IMR-90 (cell line): ENCODE data around the gene NAV1. TPM values are rescaled to one million over a fixed set of nuclear protein-coding genes. Genes with fewer than 3 reads are reported as not detected.

Experiments
- ATAC-seq: fragments of 200-7000 bp; cut with Tn5 transposase; 2 replicates; pipeline ENCODE4 v1.9.1; 2020; ENCODE audit warnings: low read depth, mild to moderate bottlenecking, moderate library complexity
- BruUV-seq: library from RNA; stranded (reverse); fragments of 400-500 nt; replicated peaks from 2 replicates; lab custom pipeline; 2021; lab: Mats Ljungman, UMichigan
- CTCF ChIA-PET: fragments of 300-600 bp; formaldehyde crosslinking; extraction: SDS; loops from one replicate; lab custom pipeline; 2021; ENCODE audit warnings: antibody characterized with exemption; lab: Yijun Ruan, JAX
- POLR2A ChIA-PET: fragments of 300-600 bp; sonication (Branson Sonifier 250); formaldehyde crosslinking; loops from one replicate; lab custom pipeline; 2022; ENCODE audit warnings: antibody characterized with exemption; ENCODE audit not compliant: unreplicated experiment; lab: Charles Lee
- DNase-seq: peaks from one replicate; pipeline ENCODE4 v3.0.0; 2013
- H2AFZ ChIP-seq: replicated peaks from 2 replicates; pipeline ENCODE3; 2013; ENCODE audit warnings: low read length, mild to moderate bottlenecking; ENCODE audit not compliant: poor library complexity
- H2AK5ac ChIP-seq: 2 replicates; pipeline ENCODE4 v1.6.1; 2013; ENCODE audit warnings: low read depth, low read length, inconsistent platforms
- H2AK9ac ChIP-seq: replicated peaks from 2 replicates; pipeline ENCODE3; 2013; ENCODE audit warnings: mild to moderate bottlenecking, low read depth, low read length, moderate library complexity; ENCODE audit not compliant: poor library complexity
- H2BK120ac ChIP-seq: 2 replicates; pipeline ENCODE4 v1.6.1; 2013; ENCODE audit warnings: low read depth, low read length, inconsistent platforms
- H2BK15ac ChIP-seq: 3 replicates; pipeline ENCODE4 v1.6.1; 2013; ENCODE audit warnings: low read depth, low read length, inconsistent platforms
- H2BK20ac ChIP-seq: 2 replicates; pipeline ENCODE4 v1.6.1; 2013; ENCODE audit warnings: low read depth, mild to moderate bottlenecking, inconsistent platforms, low read length, moderate library complexity
- H2BK5ac ChIP-seq: 2 replicates; pipeline ENCODE4 v1.6.1; 2013; ENCODE audit warnings: mild to moderate bottlenecking, low read depth, low read length, inconsistent platforms; ENCODE audit not compliant: poor library complexity, severe bottlenecking
- H3K14ac ChIP-seq: replicated peaks from 2 replicates; pipeline ENCODE4 v1.6.1; 2013; ENCODE audit warnings: low read depth, low read length, inconsistent platforms
- H3K18ac ChIP-seq: 2 replicates; pipeline ENCODE4 v1.6.1; 2013; ENCODE audit warnings: low read depth, low read length, control low read depth
- H3K23ac ChIP-seq: 2 replicates; pipeline ENCODE4 v1.6.1; 2013; ENCODE audit warnings: low read depth, low read length, inconsistent platforms
- H3K27ac ChIP-seq: 2 replicates; pipeline ENCODE4 v1.5.1; 2013; ENCODE audit warnings: mild to moderate bottlenecking, control low read depth, low read length; ENCODE audit not compliant: insufficient read depth
- H3K27me3 ChIP-seq: 2 replicates; pipeline ENCODE4 v1.6.1; 2013; ENCODE audit warnings: low read length; ENCODE audit not compliant: control insufficient read depth, insufficient read depth
- H3K36me3 ChIP-seq: 2 replicates; pipeline ENCODE4 v1.6.1; 2013; ENCODE audit warnings: low read length, mixed read lengths; ENCODE audit not compliant: control insufficient read depth, insufficient read depth
- H3K4ac ChIP-seq: 2 replicates; pipeline ENCODE4 v1.6.1; 2013; ENCODE audit warnings: low read depth, low read length, inconsistent platforms
- H3K4me1 ChIP-seq: 2 replicates; pipeline ENCODE4 v1.6.1; 2013; ENCODE audit warnings: low read length, mixed read lengths; ENCODE audit not compliant: control insufficient read depth, insufficient read depth
- H3K4me2 ChIP-seq: 2 replicates; pipeline ENCODE4 v1.6.1; 2013; ENCODE audit warnings: low read depth, mild to moderate bottlenecking, control low read depth, low read length, moderate library complexity
- H3K4me3 ChIP-seq: 2 replicates; pipeline ENCODE4 v1.5.1; 2013; ENCODE audit warnings: low read depth, mild to moderate bottlenecking, control low read depth, low read length, moderate library complexity; ENCODE audit not compliant: insufficient read depth
- H3K56ac ChIP-seq: 2 replicates; pipeline ENCODE4 v1.6.1; 2013; ENCODE audit warnings: low read length, inconsistent platforms; ENCODE audit not compliant: insufficient read depth; ENCODE audit errors: extremely low read depth
- H3K79me1 ChIP-seq, 2 experiments: 2 replicates each; pipeline ENCODE4 v1.6.1; 2013; ENCODE audit warnings: low read length in 2 of 2, inconsistent platforms in 1 of 2, low read depth in 1 of 2
- H3K9ac ChIP-seq: 2 replicates; pipeline ENCODE4 v1.6.1; 2013; ENCODE audit warnings: low read depth, low read length, control low read depth
- H3K9me1 ChIP-seq: 2 replicates; pipeline ENCODE4 v1.6.1; 2013; ENCODE audit warnings: low read length, inconsistent platforms; ENCODE audit not compliant: insufficient read depth
- H3K9me3 ChIP-seq: 2 replicates; pipeline ENCODE4 v1.6.1; 2013; ENCODE audit warnings: low read length; ENCODE audit not compliant: control insufficient read depth, insufficient read depth
- H4K20me1 ChIP-seq: 2 replicates; pipeline ENCODE4 v1.6.1; 2013; ENCODE audit warnings: low read length, inconsistent platforms; ENCODE audit not compliant: insufficient read depth
- H4K5ac ChIP-seq: 2 replicates; pipeline ENCODE4 v1.6.1; 2013; ENCODE audit warnings: mild to moderate bottlenecking, low read depth, low read length, control low read depth
- H4K8ac ChIP-seq, 2 experiments: 2 replicates each; pipeline ENCODE4 v1.6.1; 2013; ENCODE audit warnings: low read depth in 2 of 2, low read length in 2 of 2, control low read depth in 1 of 2, inconsistent platforms in 1 of 2
- H4K91ac ChIP-seq: 2 replicates; pipeline ENCODE4 v1.6.1; 2013; ENCODE audit warnings: low read depth, low read length, inconsistent platforms; ENCODE audit not compliant: insufficient read depth
- BHLHE40 ChIP-seq: fragments of 150-350 bp; IDR thresholded peaks from 2 replicates; pipeline ENCODE4 v1.6.1; 2016; ENCODE audit warnings: mild to moderate bottlenecking, low read depth, low read length
- CEBPB ChIP-seq: IDR thresholded peaks from 2 replicates; pipeline ENCODE4 v1.6.1; 2012; ENCODE audit warnings: low read depth, low read length, improper control_type of control experiment
- CHD1 ChIP-seq: IDR thresholded peaks from 2 replicates; pipeline ENCODE4 v1.6.1; 2012; ENCODE audit warnings: low read depth, low read length, improper control_type of control experiment
- CTCF ChIP-seq: conservative IDR thresholded peaks from 2 replicates; pipeline ENCODE4 v1.5.1; 2012; ENCODE audit warnings: mild to moderate bottlenecking, low read depth, low read length, improper control_type of control experiment
- FOS ChIP-seq: fragments of 150-350 bp; IDR thresholded peaks from 2 replicates; pipeline ENCODE4 v1.6.1; 2016; ENCODE audit warnings: low read depth, low read length
- MAFK ChIP-seq: IDR thresholded peaks from 2 replicates; pipeline ENCODE4 v1.6.1; 2012; ENCODE audit warnings: low read depth, low read length, improper control_type of control experiment
- MXI1 ChIP-seq: IDR thresholded peaks from 2 replicates; pipeline ENCODE4 v1.6.1; 2012; ENCODE audit warnings: low read depth, mild to moderate bottlenecking, low read length, moderate library complexity, borderline replicate concordance
- NFE2L2 ChIP-seq: fragments of 150-350 bp; IDR thresholded peaks from 2 replicates; pipeline ENCODE4 v1.6.1; 2016; ENCODE audit warnings: low read depth, mild to moderate bottlenecking, low read length
- POLR2A ChIP-seq: IDR thresholded peaks from 2 replicates; pipeline ENCODE4 v1.6.1; 2012; ENCODE audit warnings: mild to moderate bottlenecking, low read depth, low read length
- RAD21 ChIP-seq: IDR thresholded peaks from 2 replicates; pipeline ENCODE4 v1.6.1; 2012; ENCODE audit warnings: low read length, improper control_type of control experiment
- SMC3 ChIP-seq: fragments of 150-350 bp; IDR thresholded peaks from 2 replicates; pipeline ENCODE4 v1.6.1; 2016; ENCODE audit warnings: low read depth, mild to moderate bottlenecking, antibody characterized with exemption, low read length, moderate library complexity
- WGBS, 2 experiments: methylation state at CpG; one replicate each; pipeline versions ENCODE4 v1.1.5 to v1.1.7; 2013; ENCODE audit warnings: missing lambda C conversion rate in 2 of 2; ENCODE audit not compliant: insufficient read length in 1 of 2; ENCODE audit errors: extremely low coverage in 2 of 2; 5-methylcytosine and 5-hydroxymethylcytosine counted together
- dilution Hi-C: fragments of 300-500 bp; cut with HindIII; formaldehyde crosslinking; loops from one replicate; pipeline ENCODE4 v1.14.3; 2018; ENCODE audit warnings: low sequenced_read_pairs; ENCODE audit not compliant: unreplicated experiment
- in situ Hi-C: fragments of 300-500 bp; cut with MboI; formaldehyde crosslinking; loops from 3 replicates; pipeline ENCODE4 v1.14.3; 2019; ENCODE audit warnings: low sequenced_read_pairs, inconsistent platforms, mixed read lengths
- intact Hi-C: fragments of 100-400 bp; cut with micrococcal nuclease; formaldehyde crosslinking; loops from 2 replicates; pipeline ENCODE4 v1.10.0; 2022
- polyA plus RNA-seq, 3 experiments: library from polyadenylated mRNA; depleted of rRNA; stranded (reverse); fragments of >200 nt; gene quantifications; 2 replicates each; pipeline ENCODE4 v1.2.3, GENCODE V29; 2012; ENCODE audit warnings: low replicate concordance in 1 of 3
- total RNA-seq: library from RNA; depleted of rRNA; stranded (reverse); fragments of >200 nt; gene quantifications from 2 replicates; pipeline ENCODE4 v1.2.3, GENCODE V29; 2012; rRNA removed

The NAV1 gene
- total and polyA plus RNA-seq, 2 of the 4 experiments (the other 2 are of a cell fraction) = 14.0 to 23.1 TPM

GRCh38 chr1:201587729-201588128 lies 48.8 kb downstream of the NAV1 start:
- no peak overlapping the region for H2AK9ac ChIP-seq
- H3K36me3 ChIP-seq = peaks cover 6% of the 10 kb centered on the region; the same call in 1 of the 2 replicates
- no peak overlapping the region for H4K5ac ChIP-seq
- ChIA-PET CTCF (interaction anchor here (0.6 kb wide), 1 partner anchor 22 kb away, joined by 4 read pairs; no protein-coding TSS in a partner anchor), POLR2A (no interaction called here)
- ATAC-seq (no peak), DNase-seq (no peak)
- no peak overlapping the region for H3K4me2 ChIP-seq
- BruUV-seq = no TSS peak
- H3K4ac ChIP-seq = no peak overlapping the region
- dilution Hi-C loops = no loop called here
- no peak for TF ChIP-seq NFE2L2
- no peak for TF ChIP-seq MAFK
- TF ChIP-seq BHLHE40 = no peak
- TF ChIP-seq POLR2A = no peak
- no peak for TF ChIP-seq CTCF
- no peak for TF ChIP-seq MXI1
- no peak for TF ChIP-seq RAD21
- TF ChIP-seq SMC3 = no peak
- TF ChIP-seq CEBPB = no peak
- no peak for TF ChIP-seq FOS
- TF ChIP-seq CHD1 = no peak
- H3K14ac ChIP-seq = no peak overlapping the region
- H3K4me1 ChIP-seq = peaks cover 25% of the 10 kb centered on the region
- H3K18ac ChIP-seq = no peak overlapping the region
- H2AK5ac ChIP-seq = no peak overlapping the region
- peaks cover 40 to 75% of the 10 kb centered on the region in 2 experiments for H3K79me1 ChIP-seq
- H3K27me3 ChIP-seq = no peaks in the 10 kb centered on the region
- H4K8ac ChIP-seq = no peak overlapping the region
- H2AFZ ChIP-seq = no peak overlapping the region
- H3K9me1 ChIP-seq = peaks cover 28% of the 10 kb centered on the region
- H3K23ac ChIP-seq = no peak overlapping the region
- no peak overlapping the region for H2BK120ac ChIP-seq
- intact Hi-C loops = no loop called here
- no peak overlapping the region for H3K27ac ChIP-seq
- H3K9ac ChIP-seq = no peak overlapping the region
- H2BK5ac ChIP-seq = no peak overlapping the region
- no peak overlapping the region for H3K4me3 ChIP-seq
- no CpG with 5 or more reads among the region's 1 CpG for WGBS, 2 experiments
- H2BK15ac ChIP-seq = no peak overlapping the region
- H3K56ac ChIP-seq = no peak overlapping the region
- H2BK20ac ChIP-seq = no peak overlapping the region
- H4K20me1 ChIP-seq = peaks cover 15% of the 10 kb centered on the region
- in situ Hi-C loops = no loop called here
- no peaks in the 10 kb centered on the region for H3K9me3 ChIP-seq
- H4K91ac ChIP-seq = no peak overlapping the region

Other genes with a start within 250 kb of the NAV1 start
- 0.18 and 0.56 TPM in 2 replicates for gene TNNT2, start 161.4 kb upstream of the NAV1 start, total RNA-seq
- gene TNNT2, start 161.4 kb upstream of the NAV1 start, polyA plus RNA-seq (2012; rRNA removed) = 1.2 TPM in 2 replicates
- under 0.01 TPM in 1 of 2 replicates, not detected in the other for gene LAD1, start 139.8 kb upstream of the NAV1 start, total RNA-seq
- 0.07 and 0.09 TPM in 2 replicates for gene LAD1, start 139.8 kb upstream of the NAV1 start, polyA plus RNA-seq (2012; rRNA removed)
- gene TNNI1, start 117.4 kb upstream of the NAV1 start, total RNA-seq = not detected in 2 replicates
- not detected in 2 replicates for gene TNNI1, start 117.4 kb upstream of the NAV1 start, polyA plus RNA-seq (2012; rRNA removed)
- gene PHLDA3, start 69.9 kb upstream of the NAV1 start, total RNA-seq = 41.6 and 44.2 TPM in 2 replicates
- gene PHLDA3, start 69.9 kb upstream of the NAV1 start, polyA plus RNA-seq (2012; rRNA removed) = 102 and 122 TPM in 2 replicates
- 1,498 and 1,861 TPM in 2 replicates for gene CSRP1, start 32.0 kb upstream of the NAV1 start, total RNA-seq
- 948 and 1,037 TPM in 2 replicates for gene CSRP1, start 32.0 kb upstream of the NAV1 start, polyA plus RNA-seq (2012; rRNA removed)